Measurements from ENCODE around the gene TNRC18. TPM values are rescaled to one million over a fixed set of nuclear protein-coding genes. Genes with fewer than 3 reads are reported as not detected.

Gene TNRC18
- total and polyA plus RNA-seq, 2 experiments from 2014 or later: 18.1 to 52.8 TPM

- Histone ChIP-seq H4K20me1 (ENCODE audit: insufficient read depth, poor library complexity, severe bottlenecking) (no peaks in the 10 kb centered on the region), H3K79me2 (no peaks in the 10 kb centered on the region), H3K36me3 (replicated peaks; ENCODE audit: insufficient read depth, low read depth) (no peaks in the 10 kb centered on the region), H3K4me3 (no peak overlapping the region), H3K4me1 (ENCODE audit: insufficient read depth) (peaks cover 5% of the 10 kb centered on the region), H2AFZ (no peak overlapping the region), H3K27ac (no peak overlapping the region), H3K9me3 (ENCODE audit: low read depth) (no peaks in the 10 kb centered on the region), H3K9me2 (replicated peaks; ENCODE audit: insufficient read depth) (no peaks in the 10 kb centered on the region), H3K27me3 (peaks cover 8% of the 10 kb centered on the region), H3K4me2 (no peak overlapping the region)
- no peak for DNase-seq (ENCODE audit: low spot score)
- TF ChIP-seq EZH2phosphoT487 (IDR thresholded peaks at IDR 0.05; ENCODE audit: low read depth, severe bottlenecking, unreplicated experiment): no peak
- no peak for TF ChIP-seq CTCF (IDR thresholded peaks at IDR 0.05; ENCODE audit: poor library complexity)
- no peak for TF ChIP-seq EZH2 (IDR thresholded peaks at IDR 0.05; ENCODE audit: borderline replicate concordance)
- 89% methylated on average over 22 of the region's 22 CpGs for WGBS (ENCODE audit: low lambda C conversion rate, missing lambda C conversion rate)
Measured at GRCh38 chr7:5455581-5456219, 32.1 kb upstream of the TNRC18 start.

DNA sequence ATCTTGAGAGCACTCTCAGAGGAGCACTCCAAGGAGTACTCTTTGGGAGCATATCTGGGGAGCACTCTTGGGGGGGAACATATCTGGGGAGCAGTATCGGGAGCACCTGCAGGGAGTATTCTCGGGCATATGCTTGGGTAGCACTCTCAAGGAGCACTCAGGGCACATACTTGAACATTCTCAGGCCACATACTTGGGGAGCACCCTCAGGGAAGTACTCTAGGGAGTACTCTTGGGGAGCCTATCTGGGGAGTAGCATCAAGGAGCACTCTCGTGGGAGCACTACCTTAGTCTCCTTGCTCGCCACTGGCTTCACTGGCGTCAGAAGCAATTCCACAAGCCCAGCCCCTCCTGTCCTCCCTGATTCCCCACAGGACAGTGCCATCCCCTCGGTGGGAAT lies 31.5 kb upstream of the TNRC18 start:
- H3K9me3 ChIP-seq (ENCODE audit: low read depth): no peaks in the 10 kb centered on the region
- H3K4me1 ChIP-seq (ENCODE audit: insufficient read depth): peaks cover 9% of the 10 kb centered on the region
- H4K20me1 ChIP-seq (ENCODE audit: insufficient read depth, poor library complexity, severe bottlenecking): no peaks in the 10 kb centered on the region
- 93% methylated on average over 6 of the region's 6 CpGs for WGBS (ENCODE audit: low lambda C conversion rate, missing lambda C conversion rate)
- no peaks in the 10 kb centered on the region for H3K9me2 ChIP-seq (replicated peaks; ENCODE audit: insufficient read depth)
- H3K79me2 ChIP-seq: no peaks in the 10 kb centered on the region
- TF ChIP-seq EZH2 (IDR thresholded peaks at IDR 0.05; ENCODE audit: borderline replicate concordance): no peak
- no peak for TF ChIP-seq EZH2phosphoT487 (IDR thresholded peaks at IDR 0.05; ENCODE audit: low read depth, severe bottlenecking, unreplicated experiment)
- TF ChIP-seq CTCF (IDR thresholded peaks at IDR 0.05; ENCODE audit: poor library complexity): no peak
- peaks cover 8% of the 10 kb centered on the region for H3K27me3 ChIP-seq
- no peak overlapping the region for H3K27ac ChIP-seq
- H3K36me3 ChIP-seq (replicated peaks; ENCODE audit: insufficient read depth, low read depth): no peaks in the 10 kb centered on the region
- no peak overlapping the region for H3K4me2 ChIP-seq
- H3K4me3 ChIP-seq: no peak overlapping the region
- DNase-seq (ENCODE audit: low spot score): no peak
- H2AFZ ChIP-seq: no peak overlapping the region

- Histone ChIP-seq H3K36me3 (replicated peaks; ENCODE audit: insufficient read depth, low read depth) (no peaks in the 10 kb centered on the region), H3K4me1 (ENCODE audit: insufficient read depth) (peaks cover 9% of the 10 kb centered on the region), H2AFZ (no peak overlapping the region), H3K9me2 (replicated peaks; ENCODE audit: insufficient read depth) (no peaks in the 10 kb centered on the region), H3K79me2 (no peaks in the 10 kb centered on the region), H3K4me2 (no peak overlapping the region), H4K20me1 (ENCODE audit: insufficient read depth, poor library complexity, severe bottlenecking) (no peaks in the 10 kb centered on the region), H3K9me3 (ENCODE audit: low read depth) (no peaks in the 10 kb centered on the region), H3K4me3 (no peak overlapping the region), H3K27ac (no peak overlapping the region), H3K27me3 (peaks cover 8% of the 10 kb centered on the region)
- DNase-seq (ENCODE audit: low spot score): no peak
- TF ChIP-seq CTCF (IDR thresholded peaks at IDR 0.05; ENCODE audit: poor library complexity) (no peak), EZH2 (IDR thresholded peaks at IDR 0.05; ENCODE audit: borderline replicate concordance) (no peak), EZH2phosphoT487 (IDR thresholded peaks at IDR 0.05; ENCODE audit: low read depth, severe bottlenecking, unreplicated experiment) (no peak)
- 87% methylated on average over 8 of the region's 8 CpGs for WGBS (ENCODE audit: low lambda C conversion rate, missing lambda C conversion rate)
Measured at GRCh38 chr7:5454485-5454884, 30.9 kb upstream of the TNRC18 start.
